OCI-LY7 (cell line): ENCODE measurements around the gene SAMD8. TPM values are rescaled to one million over a fixed set of nuclear protein-coding genes. Genes with fewer than 3 reads are reported as not detected.

Experiments used
- BruUV-seq: library from RNA; stranded (reverse); fragments of 400-500 nt; replicated peaks from 2 replicates; lab custom pipeline; 2021; lab: Mats Ljungman, UMichigan
- CTCF ChIA-PET: fragments of 300-600 bp; sonication (Branson Sonifier 250); formaldehyde crosslinking; loops from one replicate; lab custom pipeline; 2022; ENCODE audit warnings: antibody characterized with exemption; ENCODE audit not compliant: unreplicated experiment; lab: Charles Lee
- POLR2A ChIA-PET: fragments of 300-600 bp; sonication (Branson Sonifier 250); formaldehyde crosslinking; loops from one replicate; lab custom pipeline; 2022; ENCODE audit warnings: antibody characterized with exemption; lab: Charles Lee
- DNase-seq: peaks from one replicate; pipeline ENCODE4 v3.0.0-alpha.2; 2015; ENCODE audit warnings: low spot score
- H2AFZ ChIP-seq: fragments of 200-600 bp; sonication (generic), shearing (Covaris generic); 2 replicates; pipeline ENCODE4 v1.6.1; 2014; ENCODE audit warnings: mild to moderate bottlenecking, antibody characterized with exemption, low read length, moderate library complexity
- H3K27ac ChIP-seq: fragments of 200-600 bp; sonication (generic); 2 replicates; pipeline ENCODE4 v1.5.1; 2014; ENCODE audit warnings: mixed run types, low read depth, mild to moderate bottlenecking, moderate library complexity, low read length, inconsistent platforms; ENCODE audit not compliant: poor library complexity, severe bottlenecking
- H3K36me3 ChIP-seq: fragments of 200-600 bp; sonication (generic); 2 replicates; pipeline ENCODE4 v1.6.1; 2014; ENCODE audit warnings: mild to moderate bottlenecking, antibody characterized with exemption, low read length, moderate library complexity, mixed read lengths; ENCODE audit not compliant: insufficient read depth
- H3K4me1 ChIP-seq: fragments of 200-600 bp; sonication (generic); 2 replicates; pipeline ENCODE4 v1.5.1; 2014; ENCODE audit warnings: mild to moderate bottlenecking, low read length; ENCODE audit not compliant: insufficient read depth, poor library complexity, severe bottlenecking
- H3K4me2 ChIP-seq: fragments of 200-600 bp; sonication (generic); 2 replicates; pipeline ENCODE4 v1.6.1; 2014; ENCODE audit warnings: mild to moderate bottlenecking, low read length
- H3K4me3 ChIP-seq: fragments of 200-600 bp; sonication (generic); 2 replicates; pipeline ENCODE4 v1.5.1; 2014; ENCODE audit warnings: mild to moderate bottlenecking, low read depth, low read length; ENCODE audit not compliant: poor library complexity, severe bottlenecking
- H3K79me2 ChIP-seq: fragments of 200-600 bp; sonication (generic); 2 replicates; pipeline ENCODE4 v1.6.1; 2016; ENCODE audit warnings: low read depth, mild to moderate bottlenecking, low read length, moderate library complexity, mixed read lengths; ENCODE audit not compliant: insufficient read depth
- H3K9me2 ChIP-seq: fragments of 200-600 bp; sonication (generic); 2 replicates; pipeline ENCODE4 v1.6.1; 2016; ENCODE audit warnings: mild to moderate bottlenecking, low read length, mixed read lengths; ENCODE audit not compliant: insufficient read depth
- H3K9me3 ChIP-seq: fragments of 200-600 bp; sonication (generic); 2 replicates; pipeline ENCODE4 v1.6.1; 2014; ENCODE audit warnings: mild to moderate bottlenecking, mixed run types, low read length, mixed read lengths
- H4K20me1 ChIP-seq: fragments of 200-600 bp; sonication (generic); 2 replicates; pipeline ENCODE4 v1.6.1; 2014; ENCODE audit warnings: mild to moderate bottlenecking, antibody characterized with exemption, low read length, moderate library complexity, mixed read lengths; ENCODE audit not compliant: insufficient read depth
- CTCF ChIP-seq: fragments of 200-600 bp; sonication (generic); conservative IDR thresholded peaks from 2 replicates; pipeline ENCODE4 v1.5.1; 2014; ENCODE audit warnings: mild to moderate bottlenecking, antibody characterized with exemption, low read length, moderate library complexity, mixed read lengths
- EZH2phosphoT487 ChIP-seq: fragments of 200-600 bp; sonication (generic); IDR thresholded peaks from 2 replicates; pipeline ENCODE4 v1.6.1; 2018; ENCODE audit warnings: low read depth, borderline replicate concordance, mild to moderate bottlenecking, mixed run types, antibody characterized with exemption, low read length, moderate library complexity, mixed read lengths
- intact Hi-C: fragments of 100-400 bp; cut with micrococcal nuclease; formaldehyde crosslinking; loops from one replicate; pipeline ENCODE4 v1.10.0; 2022; ENCODE audit not compliant: unreplicated experiment
- total RNA-seq, 2 experiments: library from RNA; depleted of rRNA in 1 of 2; stranded (reverse); fragments of >200 nt in 1 of 2; shearing (Covaris generic) in 1 of 2; gene quantifications; 2 replicates each; pipeline ENCODE4 v1.2.3, GENCODE V29; 2014 to 2022

The SAMD8 gene
- total RNA-seq, 2 experiments from 2014 or later = 8.8 to 16.7 TPM

GRCh38 chr10:75095631-75096030 is 15.8 kb upstream of the SAMD8 start:
- ChIA-PET POLR2A (interaction anchor here (1.0 to 1.1 kb wide), 2 partner anchors 32 to 275 kb away, joined by 3 to 4 read pairs; no protein-coding TSS in a partner anchor), CTCF (no interaction called here)
- BruUV-seq = no TSS peak
- no peak overlapping the region for H3K4me2 ChIP-seq
- no peak for DNase-seq
- H3K9me2 ChIP-seq = no peaks in the 10 kb centered on the region
- intact Hi-C loops = no loop called here
- no peaks in the 10 kb centered on the region for H3K9me3 ChIP-seq
- H4K20me1 ChIP-seq = no peaks in the 10 kb centered on the region
- no peak overlapping the region for H3K4me3 ChIP-seq
- no peak overlapping the region for H2AFZ ChIP-seq
- no peaks in the 10 kb centered on the region for H3K79me2 ChIP-seq
- H3K36me3 ChIP-seq = no peaks in the 10 kb centered on the region
- TF ChIP-seq CTCF (no peak), EZH2phosphoT487 (no peak)
- no peak overlapping the region for H3K27ac ChIP-seq
- no peaks in the 10 kb centered on the region for H3K4me1 ChIP-seq

DNA sequence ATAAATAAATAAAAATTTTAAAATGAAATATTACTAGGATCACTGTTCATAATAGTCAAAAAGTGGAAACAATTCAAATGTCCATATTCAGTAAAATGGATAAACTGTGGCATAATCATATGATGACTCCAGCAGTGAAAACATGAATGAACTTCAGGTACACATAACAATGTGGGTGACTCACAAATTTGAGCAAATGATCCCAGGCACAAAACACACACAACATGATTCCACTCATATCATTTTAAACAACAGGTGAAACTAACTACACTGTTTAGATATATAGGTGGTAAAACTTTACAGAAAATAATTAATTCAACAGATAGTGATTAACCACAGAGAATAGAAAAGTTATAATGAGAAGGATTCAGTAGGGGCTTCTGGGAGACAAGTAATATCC is 14.7 kb upstream of the SAMD8 start:
- BruUV-seq = no TSS peak
- DNase-seq = no peak
- ChIA-PET CTCF (no interaction called here), POLR2A (no interaction called here)
- H3K4me1 ChIP-seq = no peaks in the 10 kb centered on the region
- intact Hi-C loops = no loop called here
- no peak overlapping the region for H2AFZ ChIP-seq
- no peaks in the 10 kb centered on the region for H3K9me3 ChIP-seq
- TF ChIP-seq CTCF (no peak), EZH2phosphoT487 (no peak)
- no peaks in the 10 kb centered on the region for H3K9me2 ChIP-seq
- no peaks in the 10 kb centered on the region for H4K20me1 ChIP-seq
- no peak overlapping the region for H3K27ac ChIP-seq
- H3K36me3 ChIP-seq = no peaks in the 10 kb centered on the region
- no peak overlapping the region for H3K4me2 ChIP-seq
- H3K79me2 ChIP-seq = no peaks in the 10 kb centered on the region
- H3K4me3 ChIP-seq = no peak overlapping the region

- POLR2A ChIA-PET = no interaction called here
These were observed 13.7 kb upstream of the SAMD8 start for GRCh38 chr10:75097666-75098285.

More at GRCh38 chr10:75097666-75098285, 13.7 kb upstream of the SAMD8 start:
- Histone ChIP-seq H3K9me3 (no peaks in the 10 kb centered on the region), H3K27ac (no peak overlapping the region), H3K79me2 (no peaks in the 10 kb centered on the region), H3K4me3 (no peak overlapping the region), H3K9me2 (no peaks in the 10 kb centered on the region), H4K20me1 (no peaks in the 10 kb centered on the region), H3K4me1 (no peaks in the 10 kb centered on the region), H3K36me3 (no peaks in the 10 kb centered on the region), H3K4me2 (no peak overlapping the region), H2AFZ (no peak overlapping the region)
- no TSS peak for BruUV-seq
- DNase-seq = peak; percentile 14
- CTCF ChIA-PET = no interaction called here
- intact Hi-C loops = no loop called here
- TF ChIP-seq EZH2phosphoT487 = no peak
- peak; percentile 33; the same call in 1 of the 2 replicates for TF ChIP-seq CTCF
